ENCODE results near the gene PCMTD2. TPM values are rescaled to one million over a fixed set of nuclear protein-coding genes. Genes with fewer than 3 reads are reported as not detected.

The PCMTD2 gene
- total and polyA plus RNA-seq, 2 experiments from 2014 or later: 33.8 to 76.1 TPM

DNA sequence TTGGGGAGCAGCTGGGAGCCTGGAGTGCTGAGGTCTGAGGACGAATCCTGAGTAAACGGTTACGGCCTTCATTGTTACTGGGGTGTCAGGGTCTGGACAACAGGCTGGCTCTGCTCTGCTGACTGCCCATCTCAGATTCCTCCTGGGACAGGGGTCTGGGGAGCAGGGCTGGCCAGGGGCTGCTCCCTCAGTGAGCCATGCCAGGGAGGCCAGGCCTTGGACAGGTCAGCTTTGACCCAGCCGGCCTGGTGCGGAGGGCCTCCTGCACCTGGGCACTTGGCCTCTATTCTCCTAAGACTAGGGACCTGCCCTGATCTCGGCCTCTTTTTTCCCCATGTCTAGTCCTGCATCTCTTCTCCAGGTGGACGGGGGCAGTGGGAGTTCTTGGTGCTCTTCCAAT lies 46.4 kb upstream of the PCMTD2 start:
- H3K36me3 ChIP-seq (ENCODE audit: insufficient read depth): no peaks in the 10 kb centered on the region

More for the DNA sequence above, 46.4 kb upstream of the PCMTD2 start:
- H3K9me2 ChIP-seq (ENCODE audit: insufficient read depth): no peaks in the 10 kb centered on the region
- peaks cover 3% of the 10 kb centered on the region; the same call in 1 of the 3 replicates for H3K4me1 Mint-ChIP-seq
- no peak for ATAC-seq
- H3F3A ChIP-seq (replicated peaks; ENCODE audit: low read depth): no peaks in the 10 kb centered on the region
- TF ChIP-seq ZNF331 (CRISPR knock-in tag; IDR thresholded peaks at IDR 0.05; ENCODE audit: low read depth) (no peak), NANOG (IDR thresholded peaks at IDR 0.05; ENCODE audit: borderline replicate concordance) (no peak), EZH2 (IDR thresholded peaks at IDR 0.05; ENCODE audit: low read depth, unreplicated experiment) (no peak), POLR2AphosphoS5 (IDR thresholded peaks at IDR 0.05; ENCODE audit: low read depth) (no peak), STAT1 (IDR thresholded peaks at IDR 0.05; ENCODE audit: unreplicated experiment) (no peak), EZH2phosphoT487 (IDR thresholded peaks at IDR 0.05; ENCODE audit: unreplicated experiment) (no peak), CREB1 (CRISPR knock-in tag; IDR thresholded peaks at IDR 0.05; ENCODE audit: low read depth) (no peak), JUNB (IDR thresholded peaks at IDR 0.05; ENCODE audit: unreplicated experiment) (no peak), ZNF114 (CRISPR knock-in tag; IDR thresholded peaks at IDR 0.05) (no peak)
- TF ChIP-seq, protein P1, sequence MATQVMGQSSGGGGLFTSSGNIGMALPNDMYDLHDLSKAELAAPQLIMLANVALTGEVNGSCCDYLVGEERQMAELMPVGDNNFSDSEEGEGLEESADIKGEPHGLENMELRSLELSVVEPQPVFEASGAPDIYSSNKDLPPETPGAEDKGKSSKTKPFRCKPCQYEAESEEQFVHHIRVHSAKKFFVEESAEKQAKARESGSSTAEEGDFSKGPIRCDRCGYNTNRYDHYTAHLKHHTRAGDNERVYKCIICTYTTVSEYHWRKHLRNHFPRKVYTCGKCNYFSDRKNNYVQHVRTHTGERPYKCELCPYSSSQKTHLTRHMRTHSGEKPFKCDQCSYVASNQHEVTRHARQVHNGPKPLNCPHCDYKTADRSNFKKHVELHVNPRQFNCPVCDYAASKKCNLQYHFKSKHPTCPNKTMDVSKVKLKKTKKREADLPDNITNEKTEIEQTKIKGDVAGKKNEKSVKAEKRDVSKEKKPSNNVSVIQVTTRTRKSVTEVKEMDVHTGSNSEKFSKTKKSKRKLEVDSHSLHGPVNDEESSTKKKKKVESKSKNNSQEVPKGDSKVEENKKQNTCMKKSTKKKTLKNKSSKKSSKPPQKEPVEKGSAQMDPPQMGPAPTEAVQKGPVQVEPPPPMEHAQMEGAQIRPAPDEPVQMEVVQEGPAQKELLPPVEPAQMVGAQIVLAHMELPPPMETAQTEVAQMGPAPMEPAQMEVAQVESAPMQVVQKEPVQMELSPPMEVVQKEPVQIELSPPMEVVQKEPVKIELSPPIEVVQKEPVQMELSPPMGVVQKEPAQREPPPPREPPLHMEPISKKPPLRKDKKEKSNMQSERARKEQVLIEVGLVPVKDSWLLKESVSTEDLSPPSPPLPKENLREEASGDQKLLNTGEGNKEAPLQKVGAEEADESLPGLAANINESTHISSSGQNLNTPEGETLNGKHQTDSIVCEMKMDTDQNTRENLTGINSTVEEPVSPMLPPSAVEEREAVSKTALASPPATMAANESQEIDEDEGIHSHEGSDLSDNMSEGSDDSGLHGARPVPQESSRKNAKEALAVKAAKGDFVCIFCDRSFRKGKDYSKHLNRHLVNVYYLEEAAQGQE (IDR thresholded peaks at IDR 0.05; ENCODE audit: unreplicated experiment): no peak
- TF ChIP-seq, protein P2, sequence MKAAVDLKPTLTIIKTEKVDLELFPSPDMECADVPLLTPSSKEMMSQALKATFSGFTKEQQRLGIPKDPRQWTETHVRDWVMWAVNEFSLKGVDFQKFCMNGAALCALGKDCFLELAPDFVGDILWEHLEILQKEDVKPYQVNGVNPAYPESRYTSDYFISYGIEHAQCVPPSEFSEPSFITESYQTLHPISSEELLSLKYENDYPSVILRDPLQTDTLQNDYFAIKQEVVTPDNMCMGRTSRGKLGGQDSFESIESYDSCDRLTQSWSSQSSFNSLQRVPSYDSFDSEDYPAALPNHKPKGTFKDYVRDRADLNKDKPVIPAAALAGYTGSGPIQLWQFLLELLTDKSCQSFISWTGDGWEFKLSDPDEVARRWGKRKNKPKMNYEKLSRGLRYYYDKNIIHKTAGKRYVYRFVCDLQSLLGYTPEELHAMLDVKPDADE (IDR thresholded peaks at IDR 0.05): no peak
- TF ChIP-seq, protein P3, sequence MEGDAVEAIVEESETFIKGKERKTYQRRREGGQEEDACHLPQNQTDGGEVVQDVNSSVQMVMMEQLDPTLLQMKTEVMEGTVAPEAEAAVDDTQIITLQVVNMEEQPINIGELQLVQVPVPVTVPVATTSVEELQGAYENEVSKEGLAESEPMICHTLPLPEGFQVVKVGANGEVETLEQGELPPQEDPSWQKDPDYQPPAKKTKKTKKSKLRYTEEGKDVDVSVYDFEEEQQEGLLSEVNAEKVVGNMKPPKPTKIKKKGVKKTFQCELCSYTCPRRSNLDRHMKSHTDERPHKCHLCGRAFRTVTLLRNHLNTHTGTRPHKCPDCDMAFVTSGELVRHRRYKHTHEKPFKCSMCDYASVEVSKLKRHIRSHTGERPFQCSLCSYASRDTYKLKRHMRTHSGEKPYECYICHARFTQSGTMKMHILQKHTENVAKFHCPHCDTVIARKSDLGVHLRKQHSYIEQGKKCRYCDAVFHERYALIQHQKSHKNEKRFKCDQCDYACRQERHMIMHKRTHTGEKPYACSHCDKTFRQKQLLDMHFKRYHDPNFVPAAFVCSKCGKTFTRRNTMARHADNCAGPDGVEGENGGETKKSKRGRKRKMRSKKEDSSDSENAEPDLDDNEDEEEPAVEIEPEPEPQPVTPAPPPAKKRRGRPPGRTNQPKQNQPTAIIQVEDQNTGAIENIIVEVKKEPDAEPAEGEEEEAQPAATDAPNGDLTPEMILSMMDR (conservative IDR thresholded peaks at IDR 0.05; ENCODE audit: low read depth in 2 of 2): no peak
- H3K4me2 ChIP-seq: no peak overlapping the region
- no peak overlapping the region for H2AFZ ChIP-seq
- no peak for DNase-seq (ENCODE audit: low spot score)
- H3K27ac Mint-ChIP-seq: no peak overlapping the region
- H4K20me1 ChIP-seq (replicated peaks; ENCODE audit: insufficient read depth): no peaks in the 10 kb centered on the region
- H3K27me3 ChIP-seq (ENCODE audit: insufficient read depth): no peaks in the 10 kb centered on the region
- H3K79me2 ChIP-seq (replicated peaks; ENCODE audit: insufficient read depth): no peaks in the 10 kb centered on the region
- no peaks in the 10 kb centered on the region for H3K9me3 Mint-ChIP-seq
- no peaks in the 10 kb centered on the region for H3K36me3 Mint-ChIP-seq (ENCODE audit: low read depth)
- H3K27ac ChIP-seq (ENCODE audit: low read depth): no peak overlapping the region
- no peaks in the 10 kb centered on the region for H3K4me1 ChIP-seq (ENCODE audit: insufficient read depth)
- no peak overlapping the region for H3K4me3 ChIP-seq
- H3K4me3 Mint-ChIP-seq: no peak overlapping the region
- H3K27me3 Mint-ChIP-seq (ENCODE audit: insufficient read depth, low read depth, poor library complexity): no peaks in the 10 kb centered on the region
